ENCODE data around the gene EDEM2.

DNA sequence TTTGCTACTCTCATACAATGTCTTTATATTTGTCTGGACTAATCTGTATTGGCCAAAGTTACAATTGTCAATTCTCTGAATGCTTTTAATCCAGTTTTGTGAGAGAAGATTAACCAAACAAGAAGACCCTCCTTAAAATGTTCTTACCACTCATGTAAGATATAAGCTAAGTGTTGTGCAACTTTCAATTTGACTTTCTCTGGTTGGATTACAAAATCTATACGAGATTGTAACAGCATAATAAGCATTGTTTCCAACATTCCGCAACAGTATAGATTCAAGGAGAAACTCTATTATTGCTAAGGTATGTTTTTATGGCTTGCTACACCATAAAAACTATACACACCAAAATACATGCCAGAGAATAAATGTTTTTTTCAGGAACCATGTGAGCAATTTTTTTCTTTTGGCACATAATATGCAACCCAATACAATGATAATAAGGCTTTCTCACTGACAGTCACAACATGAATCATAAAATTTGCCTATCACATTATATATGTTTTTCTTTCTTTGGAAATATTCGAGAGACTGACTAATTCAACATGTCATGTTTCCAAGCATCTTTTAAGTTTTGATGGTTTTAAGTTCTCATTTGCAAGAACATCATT is 42.3 kb downstream of the EDEM2 start:
- no peak for TF ChIP-seq CTCF (IDR thresholded peaks at IDR 0.05)
- no peak for TF ChIP-seq POLR2A (IDR thresholded peaks at IDR 0.05)
- no peak for TF ChIP-seq EP300 (IDR thresholded peaks at IDR 0.05)

All from ovary (tissue), 3 donors.